BJ (cell line): Measurements from ENCODE around the gene FUS. TPM values are rescaled to one million over a fixed set of nuclear protein-coding genes. Genes with fewer than 3 reads are reported as not detected.
A peak's percentile ranks its signal among the peaks of the same experiment; 100 is the strongest.

Source experiments
- CTCF ChIA-PET: fragments of 350-600 bp; formaldehyde crosslinking; extraction: SDS; loops from one replicate; lab custom pipeline; 2021; ENCODE audit warnings: antibody characterized with exemption, inconsistent platforms; lab: Yijun Ruan, JAX
- POLR2A ChIA-PET: fragments of 300-600 bp; sonication (Branson Sonifier 250); formaldehyde crosslinking; extraction: SDS; loops from one replicate; lab custom pipeline; 2021; ENCODE audit warnings: antibody characterized with exemption; lab: Charles Lee
- DNase-seq: peaks from one replicate; pipeline ENCODE4 v3.0.0-alpha.2; 2011; ENCODE audit warnings: low read depth
- H3K27me3 ChIP-seq: 2 replicates; pipeline ENCODE4 v1.6.0; 2011; ENCODE audit warnings: low read length; ENCODE audit not compliant: control insufficient read depth, insufficient read depth
- H3K36me3 ChIP-seq: 2 replicates; pipeline ENCODE4 v1.5.1; 2011; ENCODE audit warnings: low read length; ENCODE audit not compliant: control insufficient read depth, insufficient read depth
- H3K4me3 ChIP-seq: 2 replicates; pipeline ENCODE4 v1.5.1; 2011; ENCODE audit warnings: low read depth, mild to moderate bottlenecking, control low read depth, low read length
- polyA minus RNA-seq: library from RNA; depleted of rRNA, polyadenylated mRNA; stranded (reverse); fragments of >200 nt; gene quantifications from 2 replicates; pipeline ENCODE4 v1.2.3, GENCODE V29; 2011; rRNA and poly(A)+ RNA removed
- polyA plus RNA-seq: library from polyadenylated mRNA; depleted of rRNA; stranded (reverse); fragments of >200 nt; gene quantifications from 2 replicates; pipeline ENCODE4 v1.2.3, GENCODE V29; 2011; rRNA removed
- TF ChIP-seq, protein P1 (sequence below): IDR thresholded peaks from 2 replicates; pipeline ENCODE4 v1.5.1; 2011; ENCODE audit warnings: low read depth, mild to moderate bottlenecking, control low read depth, inconsistent platforms, low read length, moderate library complexity; ENCODE audit not compliant: insufficient read depth

The FUS gene
- polyA plus RNA-seq: 109 and 113 TPM in 2 replicates
- polyA minus RNA-seq: 98.8 and 103 TPM in 2 replicates

- TF ChIP-seq, protein P1, sequence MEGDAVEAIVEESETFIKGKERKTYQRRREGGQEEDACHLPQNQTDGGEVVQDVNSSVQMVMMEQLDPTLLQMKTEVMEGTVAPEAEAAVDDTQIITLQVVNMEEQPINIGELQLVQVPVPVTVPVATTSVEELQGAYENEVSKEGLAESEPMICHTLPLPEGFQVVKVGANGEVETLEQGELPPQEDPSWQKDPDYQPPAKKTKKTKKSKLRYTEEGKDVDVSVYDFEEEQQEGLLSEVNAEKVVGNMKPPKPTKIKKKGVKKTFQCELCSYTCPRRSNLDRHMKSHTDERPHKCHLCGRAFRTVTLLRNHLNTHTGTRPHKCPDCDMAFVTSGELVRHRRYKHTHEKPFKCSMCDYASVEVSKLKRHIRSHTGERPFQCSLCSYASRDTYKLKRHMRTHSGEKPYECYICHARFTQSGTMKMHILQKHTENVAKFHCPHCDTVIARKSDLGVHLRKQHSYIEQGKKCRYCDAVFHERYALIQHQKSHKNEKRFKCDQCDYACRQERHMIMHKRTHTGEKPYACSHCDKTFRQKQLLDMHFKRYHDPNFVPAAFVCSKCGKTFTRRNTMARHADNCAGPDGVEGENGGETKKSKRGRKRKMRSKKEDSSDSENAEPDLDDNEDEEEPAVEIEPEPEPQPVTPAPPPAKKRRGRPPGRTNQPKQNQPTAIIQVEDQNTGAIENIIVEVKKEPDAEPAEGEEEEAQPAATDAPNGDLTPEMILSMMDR: no peak
- H3K27me3 ChIP-seq: no peaks in the 10 kb centered on the region
- CTCF ChIA-PET: interaction anchor here (0.8 to 2.5 kb wide), 5 partner anchors 21 to 309 kb away, joined by 3 to 9 read pairs (median 3); no protein-coding TSS in a partner anchor
- POLR2A ChIA-PET: interaction anchor here (0.5 to 2.1 kb wide), 13 partner anchors 9 to 689 kb away, joined by 3 to 20 read pairs (median 4); partner anchors contain the start of genes ARMC5, KAT8, PYCARD and ZNF843
- DNase-seq: no peak
- peak within 1 kb of the TSS; percentile 85 for H3K4me3 ChIP-seq
- H3K36me3 ChIP-seq: peaks cover 8% of the 10 kb centered on the region
Observed at GRCh38 chr16:31179747-31180459, at the start of gene FUS. Gene FUS (plus strand): TSS chr16:31180139. CDS start chr16:31180215, 76 bp downstream.

DNA sequence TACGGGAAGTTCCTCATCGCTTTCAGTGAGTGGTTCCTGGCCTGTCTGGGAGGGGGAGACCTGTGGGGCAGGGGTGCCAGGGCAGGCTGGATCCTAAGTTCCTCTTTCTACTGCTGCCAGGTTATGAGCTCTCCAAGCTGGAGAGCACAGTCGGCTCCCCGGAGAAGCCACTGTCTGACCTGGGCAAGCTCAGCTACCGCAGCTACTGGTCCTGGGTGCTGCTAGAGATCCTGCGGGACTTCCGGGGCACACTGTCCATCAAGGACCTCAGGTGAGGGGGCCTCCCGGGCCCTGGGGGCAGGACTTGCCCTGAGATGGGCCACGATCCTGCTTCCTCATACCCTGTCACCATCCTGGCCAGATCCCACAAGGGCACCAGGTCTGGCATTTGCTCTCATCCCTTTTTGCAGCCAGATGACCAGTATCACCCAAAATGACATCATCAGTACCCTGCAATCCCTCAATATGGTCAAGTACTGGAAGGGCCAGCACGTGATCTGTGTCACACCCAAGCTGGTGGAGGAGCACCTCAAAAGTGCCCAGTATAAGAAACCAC, 49.5 kb upstream of the FUS start:
- DNase-seq: no peak
- ChIA-PET POLR2A (no interaction called here), CTCF (interaction anchor here (2.9 kb wide), 1 partner anchor 12 kb away, joined by 12 read pairs; no protein-coding TSS in a partner anchor)
- TF ChIP-seq, protein P1: no peak
- Histone ChIP-seq H3K36me3 (peaks cover 6% of the 10 kb centered on the region), H3K4me3 (no peak overlapping the region), H3K27me3 (no peaks in the 10 kb centered on the region)

DNA sequence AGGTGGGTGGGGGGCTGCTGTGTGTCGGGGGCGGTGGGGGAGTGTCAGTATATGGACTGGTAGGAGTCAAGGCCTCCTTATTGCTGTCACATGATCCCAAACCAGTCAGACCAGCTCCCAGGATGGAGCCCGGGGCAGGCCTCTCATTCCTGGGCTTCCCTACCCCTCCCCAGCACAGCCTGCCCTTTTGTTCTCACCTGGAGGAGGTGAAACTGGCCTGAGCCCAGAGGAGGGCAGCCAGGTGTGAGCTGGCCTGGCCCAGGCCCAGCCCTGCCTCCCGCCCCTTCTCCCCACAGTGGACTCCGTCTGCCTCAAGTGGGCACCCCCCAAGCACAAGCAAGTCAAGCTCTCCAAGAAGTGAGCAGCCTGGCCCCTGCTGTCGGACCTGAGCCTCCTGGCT, 49.0 kb upstream of the FUS start:
- no peak for DNase-seq
- Histone ChIP-seq H3K36me3 (peaks cover 6% of the 10 kb centered on the region), H3K4me3 (no peak overlapping the region), H3K27me3 (no peaks in the 10 kb centered on the region)
- CTCF ChIA-PET: interaction anchor here (2.9 kb wide), 1 partner anchor 12 kb away, joined by 12 read pairs; no protein-coding TSS in a partner anchor
- POLR2A ChIA-PET: no interaction called here
- TF ChIP-seq, protein P1: no peak

DNA sequence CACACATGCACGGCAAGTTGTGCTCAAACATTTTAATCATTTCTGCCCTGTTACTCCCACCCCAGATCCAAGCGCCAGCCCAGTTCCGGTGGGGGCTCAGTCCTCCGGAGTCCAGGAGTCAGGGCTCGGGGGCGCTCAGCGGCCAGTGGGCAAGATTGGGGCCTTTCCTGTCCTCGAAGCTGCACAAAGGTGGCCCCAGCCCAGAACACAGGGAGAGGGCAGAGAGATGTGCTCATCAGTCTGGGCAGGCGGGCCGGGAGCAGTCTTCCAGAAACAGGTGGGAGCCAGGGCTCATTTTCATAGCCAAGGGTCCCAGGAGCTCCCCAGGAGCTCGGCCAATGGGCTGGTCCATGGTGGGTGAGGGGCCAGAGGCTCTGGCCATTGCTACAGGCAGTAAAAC, 48.5 kb upstream of the FUS start:
- TF ChIP-seq, protein P1: no peak
- CTCF ChIA-PET: interaction anchor here (2.9 kb wide), 1 partner anchor 11 kb away, joined by 12 read pairs; no protein-coding TSS in a partner anchor
- DNase-seq: no peak
- peaks cover 6% of the 10 kb centered on the region for H3K36me3 ChIP-seq
- H3K27me3 ChIP-seq: no peaks in the 10 kb centered on the region
- POLR2A ChIA-PET: no interaction called here
- H3K4me3 ChIP-seq: no peak overlapping the region

- POLR2A ChIA-PET: no interaction called here
- H3K27me3 ChIP-seq: no peaks in the 10 kb centered on the region
- no peak for DNase-seq
- no peak overlapping the region for H3K4me3 ChIP-seq
- TF ChIP-seq, protein P1: no peak
- H3K36me3 ChIP-seq: peaks cover 5% of the 10 kb centered on the region
- CTCF ChIA-PET: interaction anchor here (2.9 kb wide), 1 partner anchor 11 kb away, joined by 12 read pairs; no protein-coding TSS in a partner anchor
Observed at GRCh38 chr16:31131841-31132271, 48.1 kb upstream of the FUS start.
